Measurements from ENCODE around the gene LRCOL1.

Gene LRCOL1

DNA sequence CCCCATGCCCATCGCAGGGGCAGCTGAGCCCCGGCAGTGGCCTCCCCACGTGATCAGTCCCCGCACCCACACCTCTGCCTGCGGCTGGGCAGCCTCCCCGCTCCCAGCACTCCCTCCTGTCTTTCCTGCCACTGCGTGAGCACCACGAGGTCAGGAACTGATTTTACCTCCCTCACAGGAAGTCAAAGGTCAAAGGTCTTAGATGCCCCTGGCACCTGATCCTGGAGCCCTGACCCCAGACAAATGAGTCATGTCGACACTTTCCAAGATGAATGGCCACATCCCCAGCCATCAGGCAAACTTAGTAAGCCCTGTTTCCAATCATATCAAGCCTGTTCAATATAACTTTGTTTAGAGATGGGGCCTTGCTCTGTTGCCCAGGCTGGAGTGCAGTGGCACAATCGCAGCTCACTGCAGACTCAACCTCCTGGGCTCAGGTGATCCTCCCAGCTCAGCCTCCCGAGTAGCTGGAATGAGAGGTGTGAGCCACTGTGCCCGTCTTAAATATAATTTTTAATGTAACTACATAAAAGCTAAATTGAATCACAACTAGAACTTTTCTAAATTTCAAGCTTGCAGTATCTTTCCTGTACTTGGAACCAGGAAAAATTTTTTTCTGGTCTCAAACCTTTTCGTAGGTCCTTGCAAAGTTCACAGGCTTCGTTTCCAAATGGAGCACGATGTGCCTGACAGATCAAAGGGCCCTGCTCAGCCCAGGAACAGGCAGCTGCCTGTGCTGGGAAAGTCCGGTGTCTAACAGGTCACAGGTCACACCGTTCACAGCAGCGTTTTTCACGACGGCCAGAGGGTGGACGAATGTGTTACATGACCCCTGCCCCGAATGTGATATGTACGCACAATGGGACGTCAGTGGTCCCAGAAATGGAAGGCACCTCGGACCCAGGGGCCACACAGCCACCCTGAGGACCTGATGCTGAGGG is 1.9 kb downstream of the LRCOL1 start:
- H3K4me3 ChIP-seq (ENCODE audit: low read depth, low read length): no peak overlapping the region
- TF ChIP-seq, protein P1, sequence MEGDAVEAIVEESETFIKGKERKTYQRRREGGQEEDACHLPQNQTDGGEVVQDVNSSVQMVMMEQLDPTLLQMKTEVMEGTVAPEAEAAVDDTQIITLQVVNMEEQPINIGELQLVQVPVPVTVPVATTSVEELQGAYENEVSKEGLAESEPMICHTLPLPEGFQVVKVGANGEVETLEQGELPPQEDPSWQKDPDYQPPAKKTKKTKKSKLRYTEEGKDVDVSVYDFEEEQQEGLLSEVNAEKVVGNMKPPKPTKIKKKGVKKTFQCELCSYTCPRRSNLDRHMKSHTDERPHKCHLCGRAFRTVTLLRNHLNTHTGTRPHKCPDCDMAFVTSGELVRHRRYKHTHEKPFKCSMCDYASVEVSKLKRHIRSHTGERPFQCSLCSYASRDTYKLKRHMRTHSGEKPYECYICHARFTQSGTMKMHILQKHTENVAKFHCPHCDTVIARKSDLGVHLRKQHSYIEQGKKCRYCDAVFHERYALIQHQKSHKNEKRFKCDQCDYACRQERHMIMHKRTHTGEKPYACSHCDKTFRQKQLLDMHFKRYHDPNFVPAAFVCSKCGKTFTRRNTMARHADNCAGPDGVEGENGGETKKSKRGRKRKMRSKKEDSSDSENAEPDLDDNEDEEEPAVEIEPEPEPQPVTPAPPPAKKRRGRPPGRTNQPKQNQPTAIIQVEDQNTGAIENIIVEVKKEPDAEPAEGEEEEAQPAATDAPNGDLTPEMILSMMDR (IDR thresholded peaks at IDR 0.05; ENCODE audit: low read depth, low read length): no peak

DNA sequence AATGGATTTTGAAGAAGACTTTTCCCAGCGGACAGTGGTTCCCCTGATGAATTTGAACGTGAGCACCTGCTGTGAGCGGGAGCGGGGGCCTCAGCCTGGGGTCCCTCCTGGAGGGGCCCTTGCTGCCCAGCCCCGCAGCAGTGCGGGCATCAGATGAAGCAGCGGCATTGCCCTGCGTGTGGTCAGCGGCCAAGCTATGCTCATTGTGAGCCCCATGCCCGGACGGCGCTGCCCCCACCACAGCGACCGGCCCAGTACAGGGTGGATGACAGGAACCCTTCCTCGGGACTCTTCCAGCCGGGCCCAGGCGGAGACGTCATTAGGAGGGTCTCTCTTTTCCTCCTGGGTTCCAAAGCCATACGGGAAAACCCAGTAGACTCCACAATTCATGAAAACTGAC is 3.5 kb downstream of the LRCOL1 start:
- TF ChIP-seq, protein P1 (IDR thresholded peaks at IDR 0.05; ENCODE audit: low read depth, low read length): no peak
- H3K4me3 ChIP-seq (ENCODE audit: low read depth, low read length): no peak overlapping the region

DNA sequence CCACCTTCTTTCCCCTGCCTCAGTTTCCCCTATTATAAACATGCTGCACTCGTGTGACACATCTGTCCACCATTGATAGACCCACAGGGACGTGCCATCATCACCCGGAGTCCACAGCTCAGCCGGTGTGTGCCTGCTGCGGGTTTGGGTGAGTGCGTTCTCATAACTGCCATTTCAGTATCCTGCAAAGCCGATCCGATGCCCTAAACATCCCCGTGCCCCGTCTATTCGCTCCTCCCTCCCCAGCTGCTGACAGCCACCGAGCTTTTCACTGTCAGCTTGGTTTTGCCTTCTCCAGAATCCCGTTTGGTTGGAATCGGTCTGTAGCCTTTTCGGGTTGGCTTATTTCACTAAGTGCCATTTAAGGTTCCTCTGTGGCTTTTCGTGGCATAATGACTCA is 3.9 kb downstream of the LRCOL1 start:
- H3K4me3 ChIP-seq (ENCODE audit: low read depth, low read length): no peak overlapping the region
- TF ChIP-seq, protein P1 (IDR thresholded peaks at IDR 0.05; ENCODE audit: low read depth, low read length): no peak

DNA sequence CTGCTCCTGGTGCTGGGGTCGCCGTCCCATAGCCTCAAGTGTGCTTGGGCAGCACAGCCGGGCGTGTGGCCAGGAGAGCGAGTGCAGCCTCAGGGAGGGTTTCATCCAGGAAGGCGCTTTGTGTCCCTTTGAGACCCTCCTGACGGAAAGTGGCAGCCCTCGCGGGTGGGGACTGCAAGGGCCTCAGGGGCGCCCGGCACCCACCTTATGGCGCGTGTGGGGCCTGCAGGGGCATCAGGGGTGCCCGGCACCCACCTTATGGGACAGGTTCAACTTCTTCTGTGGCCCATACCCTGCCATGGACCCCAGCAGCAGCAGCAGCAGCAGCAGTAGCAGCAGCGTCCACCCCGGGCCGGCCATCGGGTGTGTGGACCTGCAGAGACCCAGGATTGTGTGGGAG is 4.5 kb downstream of the LRCOL1 start:
- TF ChIP-seq, protein P1 (IDR thresholded peaks at IDR 0.05; ENCODE audit: low read depth, low read length): no peak

DNA sequence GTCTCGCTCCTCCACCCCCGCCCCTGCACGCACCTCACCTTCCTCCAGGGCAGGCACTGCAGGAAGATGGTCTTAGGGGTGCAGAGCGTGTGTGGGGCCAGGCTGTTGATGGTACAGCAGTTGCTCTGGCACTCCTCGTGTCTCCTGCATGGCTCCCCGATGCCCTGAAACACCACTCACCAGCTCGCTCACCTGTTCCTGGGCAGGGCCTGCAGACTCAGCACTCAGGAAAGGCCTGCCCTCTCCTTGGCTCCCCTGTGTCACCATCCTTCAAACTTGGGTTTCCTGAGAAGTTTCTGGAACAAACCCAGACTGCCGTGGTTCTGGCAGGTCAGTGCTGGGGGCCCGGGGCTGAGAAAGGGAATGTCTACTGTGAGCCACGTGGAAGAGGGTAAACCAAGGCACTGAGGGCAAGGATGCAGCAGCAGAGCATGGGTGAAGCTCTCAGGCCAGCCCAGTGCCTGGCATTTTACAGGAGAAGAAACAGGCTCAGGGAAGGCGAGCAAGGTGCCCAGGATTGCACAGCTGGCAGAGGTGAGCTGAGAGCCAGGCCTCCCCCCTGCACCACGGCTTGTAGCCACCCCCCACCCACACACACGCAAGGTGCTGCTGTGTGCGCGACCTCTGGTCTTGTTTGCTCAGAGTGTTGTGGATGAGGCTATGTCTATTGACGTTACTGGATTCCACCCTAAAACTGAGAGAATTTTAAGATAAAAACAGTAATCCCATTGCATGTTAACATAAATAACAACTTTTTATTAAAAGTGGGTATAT is 5.5 kb downstream of the LRCOL1 start:
- H3K4me3 ChIP-seq (ENCODE audit: low read depth, low read length): no peak overlapping the region
- TF ChIP-seq, protein P1 (IDR thresholded peaks at IDR 0.05; ENCODE audit: low read depth, low read length): no peak

More for the DNA sequence above, 4.5 kb downstream of the LRCOL1 start:
- no peak overlapping the region for H3K4me3 ChIP-seq (ENCODE audit: low read depth, low read length)

DNA sequence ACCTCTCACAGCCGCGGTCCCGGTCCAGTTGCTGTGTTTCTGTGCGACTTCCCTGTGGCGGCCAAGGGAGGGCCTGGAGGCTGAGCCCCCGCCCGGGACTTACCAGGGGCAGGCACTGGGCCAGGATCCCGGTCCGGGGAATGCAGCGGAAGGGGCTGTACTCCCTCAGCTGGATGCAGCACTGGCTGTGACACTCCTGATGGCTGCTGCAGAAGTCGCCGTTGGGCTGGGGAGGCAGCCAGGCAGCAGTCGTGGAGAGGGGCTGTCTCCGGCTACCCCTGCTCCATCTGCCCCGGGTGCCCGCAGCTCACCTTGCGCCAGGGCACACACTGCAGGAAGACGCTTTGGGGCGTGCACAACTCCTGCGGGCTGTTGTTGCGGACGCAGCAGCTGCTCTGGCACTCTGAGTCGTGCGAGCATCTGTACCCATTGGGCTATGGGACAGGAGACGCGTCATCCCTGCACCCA is 6.2 kb downstream of the LRCOL1 start:
- TF ChIP-seq, protein P1 (IDR thresholded peaks at IDR 0.05; ENCODE audit: low read depth, low read length): no peak
- no peak overlapping the region for H3K4me3 ChIP-seq (ENCODE audit: low read depth, low read length)
